M059J (cell line): ENCODE data around the gene RNH1. TPM values are rescaled to one million over a fixed set of nuclear protein-coding genes. Genes with fewer than 3 reads are reported as not detected.
"Not testable (repeated sequence)": the region's sequence is repeated elsewhere in the genome, so short reads cannot be mapped to it uniquely, and the experiment has no call there.

Experiments used
- DNase-seq: peaks from one replicate; pipeline ENCODE4 v3.0.0-alpha.2; 2012; ENCODE audit warnings: low read depth
- total RNA-seq: library from RNA; depleted of rRNA; stranded (reverse); fragments of >200 nt; shearing (Covaris generic); gene quantifications from 2 replicates; pipeline ENCODE4 v1.2.3, GENCODE V29; 2014

The RNH1 gene
- total RNA-seq, 1 experiment from 2014 or later = 259 TPM

GRCh38 chr11:520428-521176 lies 13.6 kb upstream of the RNH1 start:
- DNase-seq = no peak

GRCh38 chr11:518463-519202 lies 11.6 kb upstream of the RNH1 start:
- DNase-seq = no peak

GRCh38 chr11:516918-517685 lies 10.1 kb upstream of the RNH1 start:
- not testable (repeated sequence) for DNase-seq

- no peak for DNase-seq
Measured at GRCh38 chr11:516400-516799, 9.4 kb upstream of the RNH1 start.

GRCh38 chr11:515131-515530 lies 8.1 kb upstream of the RNH1 start:
- DNase-seq = no peak

GRCh38 chr11:514606-515005 lies 7.6 kb upstream of the RNH1 start:
- DNase-seq = no peak

GRCh38 chr11:512761-513595 lies 5.9 kb upstream of the RNH1 start:
- DNase-seq = no peak

GRCh38 chr11:508956-509355 lies 1.9 kb upstream of the RNH1 start:
- no peak for DNase-seq

- DNase-seq = no peak
Measured at GRCh38 chr11:507727-508515, 879 bp upstream of the RNH1 start.

- peak; percentile 96 for DNase-seq
Measured at GRCh38 chr11:506238-506994, 626 bp downstream of the RNH1 start.

- DNase-seq = no peak
Measured at GRCh38 chr11:504994-505344, 2.1 kb downstream of the RNH1 start.

- no peak for DNase-seq
Measured at GRCh38 chr11:504053-504993, 2.7 kb downstream of the RNH1 start.

- no peak for DNase-seq
Measured at GRCh38 chr11:503179-503981, 3.7 kb downstream of the RNH1 start.

GRCh38 chr11:502288-503178 lies 4.5 kb downstream of the RNH1 start:
- DNase-seq = no peak

GRCh38 chr11:501683-502287 lies 5.3 kb downstream of the RNH1 start:
- DNase-seq = no peak

GRCh38 chr11:501001-501682 lies 5.9 kb downstream of the RNH1 start:
- DNase-seq = no peak
